ENCODE results near the gene TRIM32. TPM values are rescaled to one million over a fixed set of nuclear protein-coding genes. Genes with fewer than 3 reads are reported as not detected.

The TRIM32 gene
- total RNA-seq, 1 experiment from 2014 or later: 20.2 TPM

- in situ Hi-C loops (cut with HindIII; ENCODE audit: low pct_unique_long_range_greater_than_20kb, low sequenced_read_pairs): no loop called here
- ChIA-PET POLR2A (no interaction called here), CTCF (no interaction called here)
- intact Hi-C loops (cut with micrococcal nuclease; ENCODE audit: unreplicated experiment): no loop called here
- H3K4me3 ChIP-seq (ENCODE audit: low read depth in 2 of 2, low read length in 2 of 2): peak overlapping the region; percentile 67 to 85
- DNase-seq (ENCODE audit: low read depth, low spot score): no peak
- TF ChIP-seq SIN3A (IDR thresholded peaks at IDR 0.05; ENCODE audit: borderline replicate concordance, insufficient read depth, low read depth, low read length) (no peak), TCF7L2 (IDR thresholded peaks at IDR 0.05; ENCODE audit: low read depth, low read length) (no peak), CTCF (IDR thresholded peaks at IDR 0.05) (no peak), REST (IDR thresholded peaks at IDR 0.05; ENCODE audit: insufficient read depth in 1 of 2, low read depth in 2 of 2, low read length in 1 of 2) (no peak), POLR2AphosphoS5 (IDR thresholded peaks at IDR 0.05; ENCODE audit: low read depth, low read length) (no peak)
- H3K27me3 ChIP-seq (ENCODE audit: control insufficient read depth, insufficient read depth, low read length): no peaks in the 10 kb centered on the region
- no peaks in the 10 kb centered on the region for H3K9me3 ChIP-seq (ENCODE audit: control insufficient read depth, insufficient read depth, low read depth, low read length)
- BruUV-seq (replicated peaks): no TSS peak
- 0 out of 2 replicates have a peak, but pooled peaks cover 4% of the 10 kb centered on the region for H3K4me1 ChIP-seq (ENCODE audit: control insufficient read depth, insufficient read depth, low read length)
- H3K27ac ChIP-seq (ENCODE audit: low read length): peak overlapping the region; percentile 87
- ATAC-seq: no peak; the same call in 1 of the 2 replicates
- no peaks in the 10 kb centered on the region for H3K36me3 ChIP-seq (ENCODE audit: control insufficient read depth, insufficient read depth, low read length)
These were observed 970 bp upstream of the TRIM32 start for GRCh38 chr9:116686135-116686534.

GRCh38 chr9:116686693-116687073 is 422 bp upstream of the TRIM32 start:
- TF ChIP-seq REST (IDR thresholded peaks at IDR 0.05; ENCODE audit: insufficient read depth in 1 of 2, low read depth in 2 of 2, low read length in 1 of 2): no peak
- no peak for TF ChIP-seq POLR2AphosphoS5 (IDR thresholded peaks at IDR 0.05; ENCODE audit: low read depth, low read length)
- TF ChIP-seq CTCF (IDR thresholded peaks at IDR 0.05): no peak
- no peak for TF ChIP-seq TCF7L2 (IDR thresholded peaks at IDR 0.05; ENCODE audit: low read depth, low read length)
- TF ChIP-seq SIN3A (IDR thresholded peaks at IDR 0.05; ENCODE audit: borderline replicate concordance, insufficient read depth, low read depth, low read length): no peak
- DNase-seq (ENCODE audit: low read depth, low spot score) (peak; percentile 17), ATAC-seq (peak; percentile 70)
- H3K4me1 ChIP-seq (ENCODE audit: control insufficient read depth, insufficient read depth, low read length): 0 out of 2 replicates have a peak, but pooled peaks cover 4% of the 10 kb centered on the region
- H3K36me3 ChIP-seq (ENCODE audit: control insufficient read depth, insufficient read depth, low read length): no peaks in the 10 kb centered on the region
- in situ Hi-C loops (cut with HindIII; ENCODE audit: low pct_unique_long_range_greater_than_20kb, low sequenced_read_pairs): no loop called here
- H3K27me3 ChIP-seq (ENCODE audit: control insufficient read depth, insufficient read depth, low read length): no peaks in the 10 kb centered on the region
- peak overlapping the region; percentile 87 for H3K27ac ChIP-seq (ENCODE audit: low read length)
- H3K9me3 ChIP-seq (ENCODE audit: control insufficient read depth, insufficient read depth, low read depth, low read length): no peaks in the 10 kb centered on the region
- POLR2A ChIA-PET: no interaction called here
- intact Hi-C loops (cut with micrococcal nuclease; ENCODE audit: unreplicated experiment): no loop called here
- peak overlapping the region; percentile 67 to 85 for H3K4me3 ChIP-seq (ENCODE audit: low read depth in 2 of 2, low read length in 2 of 2)
- CTCF ChIA-PET: no interaction called here
- BruUV-seq (replicated peaks): no TSS peak
